SW 1271 (cell line): ENCODE data around the gene KLHL10.
"Not testable (repeated sequence)": the region's sequence is repeated elsewhere in the genome, so short reads cannot be mapped to it uniquely, and the experiment has no call there.

Source experiments
- DNase-seq, 2 experiments: peaks; one replicate each; lab custom pipeline; 2025; lab: John Stamatoyannopoulos, UW

The KLHL10 gene

DNA sequence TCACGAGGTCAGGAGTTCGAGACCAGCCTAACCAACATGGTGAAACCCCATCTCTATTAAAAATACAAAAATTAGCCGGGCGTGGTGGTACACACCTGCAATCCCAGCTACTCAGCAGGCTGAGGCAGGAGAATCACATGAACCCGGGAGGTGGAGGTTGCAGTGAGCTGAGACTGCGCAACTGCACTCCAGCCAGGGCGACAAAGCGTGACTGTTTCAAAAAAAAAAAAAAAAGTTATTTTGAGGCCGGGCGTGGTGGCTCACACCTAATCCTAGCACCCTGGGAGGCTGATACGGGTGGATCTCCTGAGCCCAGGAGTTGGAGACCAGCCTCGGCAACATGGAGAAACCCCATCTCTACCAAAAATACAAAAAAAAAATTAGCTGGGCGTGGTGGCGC is 13.8 kb downstream of the KLHL10 start:
- not testable (repeated sequence) for DNase-seq

DNA sequence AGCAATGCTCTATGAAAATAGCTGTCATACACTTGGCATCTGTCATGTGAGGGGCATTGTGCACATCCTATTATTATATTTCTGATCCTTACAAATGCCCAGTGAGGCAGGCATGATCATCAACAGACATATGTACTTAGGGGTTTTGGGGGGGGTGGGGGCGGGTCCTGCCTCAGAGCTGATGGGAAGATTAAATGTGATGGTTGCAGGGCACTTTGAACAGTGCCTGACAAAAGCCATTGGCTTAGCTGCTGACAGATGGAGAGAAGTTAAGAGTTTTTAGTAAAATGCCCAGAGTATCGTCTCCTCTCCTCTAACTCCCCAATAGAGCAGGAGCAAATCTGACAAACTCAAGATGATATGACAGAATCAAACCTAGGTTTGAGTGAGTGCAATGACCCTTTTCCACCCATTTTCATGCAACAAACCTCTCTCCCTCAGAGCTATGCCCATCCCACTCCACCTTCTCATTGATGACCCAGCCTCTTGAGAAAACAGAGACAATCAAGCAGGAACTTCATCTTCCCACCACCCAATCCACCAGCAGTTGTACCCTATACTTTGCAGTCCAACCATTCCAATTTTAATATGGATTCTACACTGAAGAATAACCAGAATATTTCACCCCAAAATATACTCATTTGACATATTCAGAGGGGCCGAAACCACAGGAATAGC is 22.8 kb downstream of the KLHL10 start:
- DNase-seq = no peak

- no peak for DNase-seq
Measured at GRCh38 chr17:41863074-41863848, 25.6 kb downstream of the KLHL10 start.

DNA sequence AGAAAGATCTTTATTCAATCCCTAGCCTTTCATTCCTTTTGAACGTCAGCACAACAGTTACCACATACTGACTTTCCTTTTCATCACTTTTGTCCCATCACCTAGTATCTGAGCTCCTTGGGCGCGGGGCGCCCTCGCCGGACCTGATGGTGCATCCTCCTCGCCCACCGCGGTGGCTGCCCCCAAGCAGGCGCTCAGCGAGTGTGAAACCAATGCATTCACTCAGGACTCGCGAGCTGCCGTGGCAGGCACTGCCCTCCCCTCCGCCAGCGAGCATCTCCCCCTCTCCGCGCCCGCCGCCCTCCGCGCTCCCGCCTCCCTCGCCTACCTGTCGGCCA is 26.8 kb downstream of the KLHL10 start:
- DNase-seq = no peak

DNA sequence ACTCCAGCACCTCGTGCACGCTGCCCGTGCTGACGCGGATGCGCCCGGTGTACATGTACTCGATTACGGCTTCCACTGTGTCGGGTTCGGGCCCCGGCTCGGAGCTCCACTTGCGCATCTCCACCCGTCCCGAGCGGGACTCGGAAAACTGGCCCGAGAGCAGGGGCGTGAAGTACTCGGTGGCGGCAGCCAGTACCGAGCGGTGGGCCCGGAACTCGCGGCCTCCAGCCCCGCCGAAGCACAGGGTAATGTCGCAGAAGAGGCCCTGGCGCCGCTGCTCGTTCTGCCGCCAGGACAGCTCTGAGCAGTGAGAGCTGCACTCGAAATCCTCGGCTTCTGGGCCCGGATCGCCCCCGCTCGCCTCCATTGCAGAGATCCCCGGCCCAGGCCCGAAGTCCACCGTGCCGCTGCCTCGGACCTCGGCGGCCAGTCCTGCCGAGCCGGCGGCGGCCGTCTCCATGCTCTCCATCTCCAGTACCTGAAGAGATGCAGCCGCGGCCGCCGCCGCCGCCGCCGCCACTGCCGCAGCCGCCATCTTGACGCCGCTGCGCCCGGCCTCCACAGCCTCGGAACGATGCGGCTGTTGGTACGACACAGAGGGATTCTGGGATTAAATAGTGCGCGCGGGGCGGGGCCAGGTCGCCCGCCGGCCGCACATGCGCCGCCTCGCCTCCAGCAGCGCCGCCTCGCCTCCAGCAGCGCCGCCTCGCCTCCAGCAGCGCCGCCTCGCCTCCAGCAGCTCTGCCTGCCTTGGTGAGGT is 27.4 kb downstream of the KLHL10 start, which contains the start of gene KLHL11:
Gene KLHL11 (minus strand): TSS at position 588 of the 760 bp plus-strand sequence. CDS start 53 bp downstream, at position 535.
- DNase-seq = peak; percentile 69 to 86

GRCh38 chr17:41865596-41865893 is 27.9 kb downstream of the KLHL10 start:
- no peak for DNase-seq

GRCh38 chr17:41868568-41868967 is 30.9 kb downstream of the KLHL10 start:
- no peak for DNase-seq

- no peak for DNase-seq
Measured at GRCh38 chr17:41869426-41869825, 31.8 kb downstream of the KLHL10 start.

DNA sequence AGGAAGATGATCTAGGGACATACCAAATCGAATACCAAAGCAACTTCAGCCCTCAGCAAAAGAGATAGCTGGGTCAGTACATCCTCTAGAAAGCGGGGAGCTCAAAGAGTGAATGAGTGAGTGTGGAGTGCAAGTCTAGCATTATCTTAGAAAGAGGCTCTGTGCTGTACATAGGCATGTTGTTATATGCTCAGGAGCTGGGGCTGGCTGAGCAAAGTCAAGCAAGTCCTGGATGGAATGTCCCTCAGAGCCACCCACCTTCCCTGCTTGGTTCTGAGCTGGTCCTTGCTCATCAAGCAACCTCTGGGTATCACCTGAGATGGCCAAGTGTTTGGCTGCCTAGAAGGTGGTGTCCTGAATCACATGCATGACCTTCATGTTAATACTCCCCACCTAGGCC is 32.5 kb downstream of the KLHL10 start:
- no peak for DNase-seq

DNA sequence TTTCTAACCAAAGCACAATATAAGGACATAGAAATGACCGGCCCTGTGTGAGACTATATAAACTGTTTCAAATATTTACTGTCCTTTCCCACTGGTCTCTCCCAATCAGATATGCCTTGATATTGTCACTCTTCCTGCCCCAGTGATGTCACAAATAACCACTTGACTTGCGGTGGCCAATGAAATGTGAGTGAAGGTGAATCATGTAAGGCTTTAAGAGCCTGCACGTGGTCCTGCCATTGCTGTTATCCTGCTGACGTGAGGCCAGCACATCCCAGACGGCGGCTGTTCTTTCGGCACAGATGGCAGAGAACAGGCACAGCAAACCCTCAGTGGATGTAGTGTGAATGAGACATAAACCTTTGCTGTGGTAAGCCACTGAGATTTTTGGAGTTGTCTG is 33.0 kb downstream of the KLHL10 start:
- DNase-seq = no peak

- no peak for DNase-seq
Measured at GRCh38 chr17:41871789-41872188, 34.2 kb downstream of the KLHL10 start.

- no peak for DNase-seq
Measured at GRCh38 chr17:41873559-41874292, 36.1 kb downstream of the KLHL10 start.

GRCh38 chr17:41874293-41874670 is 36.7 kb downstream of the KLHL10 start:
- not testable (repeated sequence) for DNase-seq

DNA sequence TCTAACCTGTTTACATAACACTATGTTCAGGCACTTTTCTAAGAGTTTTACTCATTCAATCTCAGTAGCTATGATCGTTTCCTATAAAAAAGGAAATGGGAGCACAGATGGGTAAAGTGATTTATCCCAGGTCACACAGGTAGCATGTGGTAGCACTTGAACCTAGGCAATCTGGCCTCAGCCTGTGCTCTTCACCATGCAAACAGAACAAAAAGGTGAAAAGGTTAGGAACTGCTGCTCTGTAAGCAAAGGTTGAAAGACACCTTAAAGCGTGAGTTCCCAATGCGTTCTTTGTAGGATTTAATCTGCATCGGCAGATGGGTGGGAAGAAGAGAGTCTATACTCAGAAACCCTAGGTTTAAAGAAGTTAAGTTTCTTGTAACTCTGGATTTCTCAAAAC is 42.5 kb downstream of the KLHL10 start:
- DNase-seq = no peak

DNA sequence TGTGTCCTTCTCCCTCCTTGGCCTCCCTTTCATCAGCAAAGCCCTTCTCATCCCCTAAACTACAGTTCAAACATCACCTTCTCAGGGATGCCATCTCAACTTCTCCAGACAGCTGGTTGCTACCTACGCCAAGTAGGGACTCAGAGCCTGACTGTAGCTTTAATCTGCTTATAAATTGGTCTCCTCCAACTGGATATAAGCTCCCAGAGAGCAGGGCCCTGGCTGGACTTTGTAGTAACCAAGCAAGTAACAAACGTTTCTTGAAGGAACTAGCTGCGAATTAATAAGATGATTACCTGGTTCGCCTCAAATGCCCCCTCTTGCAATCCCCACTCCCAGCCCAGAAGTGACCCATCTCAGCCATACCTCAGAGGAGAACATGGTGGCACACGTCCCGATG is 45.1 kb downstream of the KLHL10 start:
- no peak for DNase-seq

DNA sequence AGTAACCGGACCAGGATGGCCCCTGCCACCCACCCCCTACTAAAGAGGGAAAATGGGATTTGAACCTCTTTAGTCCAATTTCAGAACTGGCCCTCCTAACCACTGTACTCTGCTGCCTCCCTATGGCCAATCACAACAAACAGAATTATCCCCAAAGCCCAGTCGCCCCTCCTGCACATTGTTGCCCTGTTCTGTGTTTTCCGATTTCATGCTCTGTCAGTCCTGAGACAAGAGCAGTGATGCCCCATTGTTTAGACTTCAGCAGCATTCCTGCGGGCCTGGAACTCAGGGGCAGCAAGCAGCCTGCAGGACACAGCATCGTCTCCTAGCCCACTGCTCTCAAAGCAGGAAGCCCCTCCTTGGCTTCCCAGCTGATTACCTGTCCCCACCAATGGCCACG is 48.1 kb downstream of the KLHL10 start:
- no peak for DNase-seq

DNA sequence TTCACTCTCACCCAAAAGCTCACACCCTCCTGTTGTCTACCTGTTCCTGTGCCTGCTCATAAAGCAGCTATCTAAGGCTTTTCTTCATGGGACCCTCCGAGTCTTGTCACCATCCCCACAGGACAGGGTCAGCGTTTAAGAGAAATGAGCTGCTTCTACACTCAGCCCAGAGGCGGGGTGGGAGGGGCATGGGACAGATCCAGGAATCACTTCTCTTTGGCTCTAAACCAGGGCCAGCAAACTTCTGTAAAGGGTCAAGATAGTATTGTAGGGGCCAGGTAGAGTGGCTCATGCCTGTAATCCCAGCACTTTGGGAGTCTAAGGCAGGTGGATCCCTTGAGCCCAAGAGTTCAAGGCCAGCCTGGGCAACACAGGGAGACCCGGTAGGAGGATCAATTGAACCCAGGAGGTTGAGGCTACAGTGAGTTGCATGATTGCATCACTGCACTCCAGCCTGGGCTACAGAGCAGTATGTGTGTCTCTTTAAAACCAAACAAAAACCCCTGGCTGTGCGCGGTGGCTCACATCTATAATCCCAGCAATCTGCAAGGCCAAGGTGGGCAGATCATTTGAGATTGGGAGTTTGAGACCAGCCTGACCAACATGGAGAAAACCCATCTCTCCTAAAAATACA is 50.8 kb downstream of the KLHL10 start:
- no peak for DNase-seq

GRCh38 chr17:41891135-41892020 is 53.8 kb downstream of the KLHL10 start:
- no peak for DNase-seq

DNA sequence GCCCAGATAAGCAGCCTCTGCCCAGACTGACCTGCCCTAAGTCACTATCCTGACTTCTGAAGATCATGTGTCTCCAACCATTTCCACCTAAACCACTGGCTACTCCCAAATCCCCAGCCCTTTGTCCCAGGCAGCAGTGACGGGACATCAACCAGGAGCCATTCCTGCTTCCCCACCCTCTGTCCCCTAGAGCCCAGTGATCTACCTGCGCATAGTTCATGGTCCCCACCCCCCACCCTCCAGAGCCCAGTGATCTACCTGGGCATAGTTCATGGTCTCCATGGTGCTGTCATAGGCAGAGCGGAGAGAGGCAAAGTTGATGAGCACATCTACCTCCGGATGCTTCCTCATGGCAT is 54.4 kb downstream of the KLHL10 start:
- no peak for DNase-seq

DNA sequence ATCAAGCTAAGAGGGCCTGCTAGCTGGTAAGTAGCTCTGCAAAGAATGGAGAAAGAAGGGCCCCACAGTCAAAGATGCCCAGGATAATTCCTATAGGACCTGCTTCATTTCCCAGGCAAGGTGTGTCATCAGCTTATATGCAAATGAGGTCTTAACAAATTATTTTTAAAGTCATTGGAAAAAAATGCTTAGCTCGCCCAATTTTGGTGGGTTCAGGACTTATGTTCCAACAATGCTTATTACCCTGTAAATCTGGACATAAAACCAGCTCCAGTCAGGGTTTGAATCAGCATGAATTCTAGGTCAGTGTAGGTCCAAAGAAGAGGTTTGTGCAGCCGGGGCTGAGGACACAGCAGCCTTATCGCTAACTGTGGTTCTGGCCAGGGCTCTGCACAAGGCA is 55.8 kb downstream of the KLHL10 start:
- DNase-seq = no peak

- no peak for DNase-seq
Measured at GRCh38 chr17:41894791-41895331, 57.2 kb downstream of the KLHL10 start.
